Stimulated activated CD8-positive, alpha-beta memory T cell treated with anti-CD3 and anti-CD28 coated beads, Interleukin-2, amount 100 ng/mL, for 1 hour (primary cell): Measurements from ENCODE around the gene UGT1A5.
"Not testable (repeated sequence)": the region's sequence is repeated elsewhere in the genome, so short reads cannot be mapped to it uniquely, and the experiment has no call there.

Experiments
- DNase-seq, 2 donors: peaks; one replicate each; pipeline ENCODE4 v3.0.0-alpha.2; 2020; ENCODE audit warnings: low read depth in 2 of 2

The UGT1A5 gene

GRCh38 chr2:233745838-233746237 is 33.1 kb downstream of the UGT1A5 start:
- DNase-seq, result not testable (repeated sequence)

GRCh38 chr2:233746475-233747282 is 34.0 kb downstream of the UGT1A5 start:
- no peak for DNase-seq

- DNase-seq, result no peak
Measured at GRCh38 chr2:233747283-233747544, 34.5 kb downstream of the UGT1A5 start.

GRCh38 chr2:233750689-233751088 is 38.0 kb downstream of the UGT1A5 start:
- not testable (repeated sequence) for DNase-seq

- not testable (repeated sequence) for DNase-seq
Measured at GRCh38 chr2:233751212-233752009, 38.7 kb downstream of the UGT1A5 start.

GRCh38 chr2:233754872-233755611 is 42.3 kb downstream of the UGT1A5 start:
- DNase-seq, result no peak

- no peak for DNase-seq
Measured at GRCh38 chr2:233756429-233757081, 43.8 kb downstream of the UGT1A5 start.

- DNase-seq, result no peak
Measured at GRCh38 chr2:233758141-233758540, 45.4 kb downstream of the UGT1A5 start.

GRCh38 chr2:233758849-233759248 is 46.1 kb downstream of the UGT1A5 start:
- no peak for DNase-seq

GRCh38 chr2:233760043-233760442 is 47.3 kb downstream of the UGT1A5 start, which contains the start of gene UGT1A1:
Gene UGT1A1, plus strand, starts transcription at chr2:233760270. Its CDS starts 18 bp downstream, at chr2:233760288.
- DNase-seq, result no peak

- DNase-seq, result no peak
Measured at GRCh38 chr2:233761040-233761769, 48.5 kb downstream of the UGT1A5 start.

GRCh38 chr2:233764264-233764663 is 51.6 kb downstream of the UGT1A5 start:
- DNase-seq, result no peak

GRCh38 chr2:233764761-233765160 is 52.1 kb downstream of the UGT1A5 start:
- no peak for DNase-seq

- no peak for DNase-seq
Measured at GRCh38 chr2:233766416-233766815, 53.7 kb downstream of the UGT1A5 start.

GRCh38 chr2:233768076-233768475 is 55.4 kb downstream of the UGT1A5 start:
- DNase-seq, result no peak

- no peak for DNase-seq
Measured at GRCh38 chr2:233769260-233769659, 56.6 kb downstream of the UGT1A5 start.

- DNase-seq, result no peak
Measured at GRCh38 chr2:233772153-233772552, 59.4 kb downstream of the UGT1A5 start.

GRCh38 chr2:233772583-233772982 is 59.9 kb downstream of the UGT1A5 start:
- no peak for DNase-seq

GRCh38 chr2:233773854-233774253 is 61.1 kb downstream of the UGT1A5 start:
- no peak for DNase-seq

GRCh38 chr2:233775414-233775813 is 62.7 kb downstream of the UGT1A5 start:
- DNase-seq, result no peak

GRCh38 chr2:233778030-233778429 is 65.3 kb downstream of the UGT1A5 start, which contains the start of gene MROH2A:
Gene MROH2A, plus strand, starts transcription at chr2:233778330. Its CDS starts 1,029 bp downstream, at chr2:233779359.
- no peak for DNase-seq
